VCaP (cell line): Measurements from ENCODE around the gene CCDC124.

Experiments
- H3K27ac ChIP-seq: fragments of 450-650 bp; 2 replicates; pipeline ENCODE4 v1.5.1; 2017
- TF ChIP-seq, protein P1 (sequence below): fragments of 450-650 bp; conservative IDR thresholded peaks from 2 replicates; pipeline ENCODE4 v1.5.1; 2017; ENCODE audit warnings: mild to moderate bottlenecking, moderate library complexity

CCDC124 gene

DNA sequence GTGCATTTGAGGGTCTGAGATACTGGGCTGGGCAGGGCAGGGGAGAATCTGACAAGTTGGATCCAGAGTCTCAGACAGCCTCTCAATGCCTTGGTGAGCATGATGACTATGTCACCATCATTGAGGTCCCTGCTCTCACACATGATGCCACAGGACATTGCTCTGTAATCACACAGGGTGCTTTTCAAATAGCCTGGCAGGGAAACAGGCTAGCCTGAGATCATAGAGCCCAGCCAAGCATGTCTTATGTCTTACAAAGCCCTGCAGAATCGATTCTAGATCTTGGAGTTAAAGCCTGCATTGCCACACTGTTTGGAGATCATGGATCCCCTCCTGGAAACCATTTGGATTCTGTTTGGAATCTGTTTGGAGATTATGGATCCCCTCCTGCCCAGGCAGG is 39.4 kb downstream of the CCDC124 start:
- TF ChIP-seq, protein P1, sequence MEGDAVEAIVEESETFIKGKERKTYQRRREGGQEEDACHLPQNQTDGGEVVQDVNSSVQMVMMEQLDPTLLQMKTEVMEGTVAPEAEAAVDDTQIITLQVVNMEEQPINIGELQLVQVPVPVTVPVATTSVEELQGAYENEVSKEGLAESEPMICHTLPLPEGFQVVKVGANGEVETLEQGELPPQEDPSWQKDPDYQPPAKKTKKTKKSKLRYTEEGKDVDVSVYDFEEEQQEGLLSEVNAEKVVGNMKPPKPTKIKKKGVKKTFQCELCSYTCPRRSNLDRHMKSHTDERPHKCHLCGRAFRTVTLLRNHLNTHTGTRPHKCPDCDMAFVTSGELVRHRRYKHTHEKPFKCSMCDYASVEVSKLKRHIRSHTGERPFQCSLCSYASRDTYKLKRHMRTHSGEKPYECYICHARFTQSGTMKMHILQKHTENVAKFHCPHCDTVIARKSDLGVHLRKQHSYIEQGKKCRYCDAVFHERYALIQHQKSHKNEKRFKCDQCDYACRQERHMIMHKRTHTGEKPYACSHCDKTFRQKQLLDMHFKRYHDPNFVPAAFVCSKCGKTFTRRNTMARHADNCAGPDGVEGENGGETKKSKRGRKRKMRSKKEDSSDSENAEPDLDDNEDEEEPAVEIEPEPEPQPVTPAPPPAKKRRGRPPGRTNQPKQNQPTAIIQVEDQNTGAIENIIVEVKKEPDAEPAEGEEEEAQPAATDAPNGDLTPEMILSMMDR: no peak
- no peak overlapping the region for H3K27ac ChIP-seq

DNA sequence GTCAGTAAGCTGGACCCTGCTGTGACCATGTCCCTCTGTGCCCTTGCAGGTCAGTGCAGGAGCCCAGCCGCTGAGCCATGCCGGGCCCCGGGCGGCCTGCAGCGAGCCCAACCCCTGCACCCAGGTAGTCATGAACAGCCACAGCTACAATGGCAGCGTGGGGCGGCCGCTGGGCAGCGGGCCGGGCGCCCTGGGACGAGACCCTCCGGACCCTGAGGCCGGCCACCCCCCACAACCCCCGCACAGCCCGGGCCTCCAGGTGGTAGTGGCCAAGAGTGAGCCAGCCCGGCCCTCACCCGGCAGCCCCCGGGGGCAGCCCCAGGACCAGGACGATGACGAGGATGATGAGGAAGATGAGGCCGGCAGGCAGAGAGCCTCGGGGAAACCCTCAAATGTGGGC is 40.9 kb downstream of the CCDC124 start:
- TF ChIP-seq, protein P1: no peak

DNA sequence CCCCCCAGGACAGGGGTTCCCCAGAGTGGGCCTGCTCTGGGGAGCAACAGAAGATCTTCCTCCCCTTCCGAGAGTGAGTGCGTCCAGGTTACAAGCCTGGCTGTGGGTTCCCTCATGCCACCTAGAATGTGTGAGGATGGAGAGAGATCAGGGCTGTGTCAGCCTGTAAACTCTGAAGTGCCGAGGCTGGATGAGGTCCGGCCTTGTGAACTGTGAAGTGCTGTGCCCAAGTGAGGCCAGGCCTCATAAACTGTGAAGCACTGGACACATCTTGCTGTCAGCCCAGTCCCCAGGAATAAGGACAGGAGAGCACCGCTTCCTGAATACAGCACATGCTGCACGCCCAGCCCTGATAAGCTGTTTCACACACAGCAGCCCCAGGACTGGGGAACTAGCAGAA is 41.7 kb downstream of the CCDC124 start:
- H3K27ac ChIP-seq: no peak overlapping the region
- TF ChIP-seq, protein P1: no peak

More for the DNA sequence above, 40.9 kb downstream of the CCDC124 start:
- no peak overlapping the region for H3K27ac ChIP-seq

DNA sequence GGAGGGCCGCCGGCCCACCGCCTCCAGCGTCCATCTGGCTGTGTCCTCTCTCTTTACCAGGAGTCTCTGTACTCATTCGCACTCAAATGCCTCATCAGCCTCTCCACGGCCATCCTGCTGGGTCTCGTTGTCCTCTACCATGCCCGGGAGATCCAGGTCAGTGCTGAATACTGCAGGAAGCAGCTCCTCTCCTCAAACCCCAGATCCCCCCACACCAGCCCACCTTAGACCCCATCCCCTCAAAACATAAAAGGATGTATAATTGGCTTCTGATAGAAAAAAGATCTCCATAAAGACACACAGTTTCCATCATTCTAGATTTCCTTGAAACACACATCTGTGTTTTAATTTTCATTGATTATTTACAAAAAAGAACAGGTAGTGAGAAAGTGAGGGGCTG is 42.2 kb downstream of the CCDC124 start:
- no peak overlapping the region for H3K27ac ChIP-seq
- TF ChIP-seq, protein P1: no peak

DNA sequence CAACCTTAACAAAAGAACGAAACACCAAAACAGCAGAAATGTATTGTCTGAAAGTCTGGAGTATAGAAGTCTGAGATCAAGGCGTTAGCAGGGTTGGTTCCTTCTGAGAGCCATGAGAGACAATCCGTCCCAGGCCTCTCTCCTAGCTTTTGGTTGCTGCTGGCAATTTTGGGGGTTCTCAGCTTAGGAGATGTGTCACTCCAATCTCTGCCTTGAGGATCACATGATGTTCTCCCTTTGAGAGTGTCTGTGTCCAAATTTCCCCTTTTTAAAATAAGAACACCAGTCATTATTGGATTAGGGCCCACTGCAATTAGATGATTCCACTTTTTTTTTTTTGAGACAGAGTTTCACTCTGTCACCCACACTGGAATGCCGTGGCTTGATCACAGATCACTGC is 44.2 kb downstream of the CCDC124 start:
- 0 out of 2 replicates have a peak overlapping the region, but pooled peaks have one; percentile 3 for H3K27ac ChIP-seq
- TF ChIP-seq, protein P1: no peak

DNA sequence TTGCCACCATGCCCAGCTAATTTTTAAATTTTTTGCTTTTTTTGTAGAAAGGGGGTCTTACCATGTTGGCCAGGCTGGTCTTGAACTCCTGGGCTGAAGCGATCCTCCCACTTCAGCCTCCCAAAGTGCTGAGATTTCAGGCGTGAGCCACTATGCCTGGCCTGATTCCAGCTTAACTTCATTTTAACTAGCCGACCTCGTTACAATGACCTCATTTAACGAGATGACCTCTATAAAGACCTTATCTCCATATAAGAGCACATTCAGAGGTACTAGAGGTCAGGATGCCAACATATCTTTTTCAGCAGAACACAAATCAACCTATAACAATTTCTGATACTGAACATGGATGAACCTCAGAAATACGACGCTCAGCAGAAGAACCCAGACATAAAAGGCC is 44.7 kb downstream of the CCDC124 start:
- TF ChIP-seq, protein P1: no peak
- H3K27ac ChIP-seq: 0 out of 2 replicates have a peak overlapping the region, but pooled peaks have one; percentile 16

DNA sequence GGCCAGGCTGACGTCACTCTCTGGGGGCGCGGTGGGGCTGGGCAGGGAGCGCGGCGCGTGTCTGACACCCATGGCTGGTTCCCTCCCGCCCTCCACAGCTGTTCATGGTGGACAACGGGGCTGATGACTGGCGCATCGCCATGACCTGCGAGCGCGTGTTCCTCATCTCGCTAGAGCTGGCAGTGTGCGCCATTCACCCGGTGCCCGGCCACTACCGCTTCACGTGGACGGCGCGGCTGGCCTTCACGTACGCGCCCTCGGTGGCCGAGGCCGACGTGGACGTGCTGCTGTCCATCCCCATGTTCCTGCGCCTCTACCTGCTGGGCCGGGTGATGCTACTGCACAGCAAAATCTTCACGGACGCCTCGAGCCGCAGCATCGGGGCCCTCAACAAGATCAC is 48.8 kb downstream of the CCDC124 start:
- TF ChIP-seq, protein P1: no peak
- H3K27ac ChIP-seq: no peak overlapping the region
